Measurements from ENCODE around the gene MLH3.
"Not testable (repeated sequence)": the region's sequence is repeated elsewhere in the genome, so short reads cannot be mapped to it uniquely, and the experiment has no call there.

MLH3 gene

GRCh38 chr14:75050852-75051555 lies at the start of gene MLH3:
Gene MLH3, minus strand, starts transcription at chr14:75051467. Its CDS starts 1,812 bp downstream, at chr14:75049655.
- peak; percentile 88 for DNase-seq

- no peak for DNase-seq
Measured at GRCh38 chr14:75098682-75099081, 47.4 kb upstream of the MLH3 start.

GRCh38 chr14:75098212-75098611 lies 46.9 kb upstream of the MLH3 start:
- DNase-seq = no peak

- no peak for DNase-seq
Measured at GRCh38 chr14:75096959-75097358, 45.7 kb upstream of the MLH3 start.

GRCh38 chr14:75095690-75096089 lies 44.4 kb upstream of the MLH3 start:
- DNase-seq = no peak

GRCh38 chr14:75094896-75095295 lies 43.6 kb upstream of the MLH3 start:
- no peak for DNase-seq

- DNase-seq = no peak
Measured at GRCh38 chr14:75092698-75093097, 41.4 kb upstream of the MLH3 start.

GRCh38 chr14:75091251-75091650 lies 40.0 kb upstream of the MLH3 start:
- no peak for DNase-seq

- no peak for DNase-seq
Measured at GRCh38 chr14:75090353-75090752, 39.1 kb upstream of the MLH3 start.

- DNase-seq = peak; percentile 28
Measured at GRCh38 chr14:75088566-75089373, 37.5 kb upstream of the MLH3 start.

GRCh38 chr14:75088153-75088552 lies 36.9 kb upstream of the MLH3 start:
- no peak for DNase-seq

GRCh38 chr14:75084513-75084912 lies 33.2 kb upstream of the MLH3 start:
- DNase-seq = peak; percentile 15

GRCh38 chr14:75083271-75083670 lies 32.0 kb upstream of the MLH3 start:
- no peak for DNase-seq

- no peak for DNase-seq
Measured at GRCh38 chr14:75081660-75082229, 30.5 kb upstream of the MLH3 start.

GRCh38 chr14:75079521-75079920 lies 28.3 kb upstream of the MLH3 start:
- DNase-seq = no peak

GRCh38 chr14:75077794-75078193 lies 26.5 kb upstream of the MLH3 start:
- DNase-seq = no peak

- no peak for DNase-seq
Measured at GRCh38 chr14:75070383-75070782, 19.1 kb upstream of the MLH3 start.

- no peak for DNase-seq
Measured at GRCh38 chr14:75069811-75070145, 18.5 kb upstream of the MLH3 start.

GRCh38 chr14:75069121-75069810 lies 18.0 kb upstream of the MLH3 start, which contains the start of gene ZC2HC1C:
Gene ZC2HC1C, plus strand, starts transcription at chr14:75069641. Its CDS starts 933 bp downstream, at chr14:75070574.
- peak; percentile 88 for DNase-seq

GRCh38 chr14:75068294-75069120 lies 17.2 kb upstream of the MLH3 start:
- no peak for DNase-seq

- not testable (repeated sequence) for DNase-seq
Measured at GRCh38 chr14:75067765-75068164, 16.5 kb upstream of the MLH3 start.

GRCh38 chr14:75067212-75067611 lies 15.9 kb upstream of the MLH3 start:
- no peak for DNase-seq

Data from COR-L47 (cell line).